NB4 (cell line): ENCODE measurements around the gene CLEC20A.

Experiments
- MYC ChIP-seq: IDR thresholded peaks from 2 replicates; pipeline ENCODE4 v1.6.1; 2011; ENCODE audit warnings: low read depth, low read length
- POLR2A ChIP-seq: IDR thresholded peaks from 2 replicates; pipeline ENCODE4 v1.6.1; 2011; ENCODE audit warnings: mild to moderate bottlenecking; ENCODE audit not compliant: insufficient read length; ENCODE audit errors: extremely low read depth
- TF ChIP-seq, protein P1 (sequence below): IDR thresholded peaks from one replicate; pipeline ENCODE4 v1.5.1; 2012; ENCODE audit warnings: low read depth, low read length
- TF ChIP-seq, protein P2 (sequence below): IDR thresholded peaks from 2 replicates; pipeline ENCODE4 v1.6.1; 2011; ENCODE audit warnings: low read depth, low read length

GRCh38 chr1:178484698-178485225 lies 12.0 kb downstream of the CLEC20A start:
- TF ChIP-seq, protein P1, sequence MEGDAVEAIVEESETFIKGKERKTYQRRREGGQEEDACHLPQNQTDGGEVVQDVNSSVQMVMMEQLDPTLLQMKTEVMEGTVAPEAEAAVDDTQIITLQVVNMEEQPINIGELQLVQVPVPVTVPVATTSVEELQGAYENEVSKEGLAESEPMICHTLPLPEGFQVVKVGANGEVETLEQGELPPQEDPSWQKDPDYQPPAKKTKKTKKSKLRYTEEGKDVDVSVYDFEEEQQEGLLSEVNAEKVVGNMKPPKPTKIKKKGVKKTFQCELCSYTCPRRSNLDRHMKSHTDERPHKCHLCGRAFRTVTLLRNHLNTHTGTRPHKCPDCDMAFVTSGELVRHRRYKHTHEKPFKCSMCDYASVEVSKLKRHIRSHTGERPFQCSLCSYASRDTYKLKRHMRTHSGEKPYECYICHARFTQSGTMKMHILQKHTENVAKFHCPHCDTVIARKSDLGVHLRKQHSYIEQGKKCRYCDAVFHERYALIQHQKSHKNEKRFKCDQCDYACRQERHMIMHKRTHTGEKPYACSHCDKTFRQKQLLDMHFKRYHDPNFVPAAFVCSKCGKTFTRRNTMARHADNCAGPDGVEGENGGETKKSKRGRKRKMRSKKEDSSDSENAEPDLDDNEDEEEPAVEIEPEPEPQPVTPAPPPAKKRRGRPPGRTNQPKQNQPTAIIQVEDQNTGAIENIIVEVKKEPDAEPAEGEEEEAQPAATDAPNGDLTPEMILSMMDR: no peak
- TF ChIP-seq POLR2A: no peak
- TF ChIP-seq, protein P2, sequence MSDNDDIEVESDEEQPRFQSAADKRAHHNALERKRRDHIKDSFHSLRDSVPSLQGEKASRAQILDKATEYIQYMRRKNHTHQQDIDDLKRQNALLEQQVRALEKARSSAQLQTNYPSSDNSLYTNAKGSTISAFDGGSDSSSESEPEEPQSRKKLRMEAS: no peak
- TF ChIP-seq MYC: no peak
